Smooth muscle cell of the pulmonary artery (primary cell): Measurements from ENCODE around the gene CANT1. TPM values are rescaled to one million over a fixed set of nuclear protein-coding genes. Genes with fewer than 3 reads are reported as not detected.

Source experiments
- total RNA-seq: library from RNA; depleted of rRNA; stranded (reverse); fragments of >200 nt; gene quantifications from 2 replicates; pipeline ENCODE4 v1.2.3, GENCODE V29; 2014

CANT1 gene
- 74.3 and 74.7 TPM in 2 replicates for total RNA-seq

DNA sequence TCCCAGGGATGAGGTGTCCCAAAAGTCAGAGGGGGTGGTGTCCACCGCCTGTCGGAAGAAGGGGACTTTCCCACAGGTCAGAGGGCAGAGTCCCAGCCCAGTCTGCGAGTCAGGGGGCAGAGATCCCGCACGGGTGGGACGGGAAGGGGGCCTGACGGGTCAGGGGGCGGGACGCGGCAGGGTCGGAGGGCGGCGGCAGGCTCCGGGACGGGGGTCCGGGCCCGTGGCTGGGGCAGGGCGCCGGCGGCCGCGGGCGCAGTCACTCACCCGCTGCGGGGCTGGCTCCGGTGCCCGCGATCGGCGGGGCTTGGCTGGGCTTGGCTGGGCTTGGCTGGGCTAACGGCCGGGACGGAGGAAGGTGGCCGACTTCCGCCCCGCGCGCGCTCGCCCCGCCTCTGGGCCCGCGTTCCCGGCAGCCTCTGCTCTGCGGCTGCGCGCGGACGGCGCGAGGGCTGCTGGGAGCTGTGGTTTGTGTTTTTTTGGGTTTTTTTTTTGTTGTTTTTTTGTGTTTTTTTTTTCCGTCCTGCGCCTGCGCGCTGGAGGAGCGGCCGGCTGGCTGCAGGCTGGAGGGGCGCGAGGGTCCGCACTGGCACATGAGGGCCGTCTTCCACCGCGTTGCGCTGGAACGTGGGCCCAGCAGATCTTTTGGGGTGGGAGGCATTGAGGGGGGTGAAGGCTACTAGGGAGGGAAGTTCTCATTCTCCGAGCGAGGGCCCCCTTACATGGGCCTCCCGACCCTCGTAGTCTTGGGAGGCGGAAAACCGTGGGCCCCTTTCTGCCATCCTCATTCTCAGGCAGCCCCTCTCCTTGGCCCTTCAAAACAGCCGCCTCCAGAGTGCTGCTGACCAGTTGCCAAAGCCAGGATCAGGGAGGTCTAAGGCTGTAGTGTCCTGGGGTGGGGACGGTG, at the start of gene CANT1:
Gene CANT1 (minus strand): TSS at position 368 of the 907 bp plus-strand sequence. CDS start 12,142 bp downstream, outside the sequence.

DNA sequence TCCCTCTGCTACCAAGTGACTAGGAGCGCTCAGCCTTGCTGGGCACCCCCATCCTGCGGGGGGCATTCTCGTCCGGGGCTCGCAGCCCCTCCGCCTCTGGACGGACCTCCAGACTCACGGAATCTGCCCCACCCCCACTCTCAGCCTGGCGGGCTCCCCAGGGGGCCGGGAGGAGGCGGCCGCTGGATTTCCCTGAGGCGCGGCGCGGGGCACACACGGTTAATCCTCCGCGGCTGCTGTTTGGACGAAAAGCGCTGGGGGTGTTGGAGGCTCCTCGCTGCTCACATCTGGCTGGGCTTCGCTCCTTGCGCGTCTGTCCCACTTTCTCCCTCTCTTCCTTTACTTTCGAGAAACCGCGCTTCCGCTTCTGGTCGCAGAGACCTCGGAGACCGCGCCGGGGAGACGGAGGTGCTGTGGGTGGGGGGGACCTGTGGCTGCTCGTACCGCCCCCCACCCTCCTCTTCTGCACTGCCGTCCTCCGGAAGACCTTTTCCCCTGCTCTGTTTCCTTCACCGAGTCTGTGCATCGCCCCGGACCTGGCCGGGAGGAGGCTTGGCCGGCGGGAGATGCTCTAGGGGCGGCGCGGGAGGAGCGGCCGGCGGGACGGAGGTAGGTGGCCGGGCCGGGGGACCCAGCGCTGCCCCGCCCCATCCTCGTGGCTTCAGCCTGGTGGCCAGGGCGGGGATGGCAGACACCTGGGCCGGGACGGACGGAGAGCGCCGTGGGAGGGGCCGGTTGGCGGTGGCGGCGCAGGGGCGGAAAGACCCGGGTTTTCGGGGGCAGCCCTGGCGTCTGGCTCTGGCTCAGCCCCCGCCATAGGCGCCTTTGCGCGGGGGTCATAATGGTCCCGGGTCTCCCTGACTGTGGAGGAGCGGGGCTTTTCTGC, 14.6 kb upstream of the CANT1 start, which contains the start of gene C1QTNF1:
Gene C1QTNF1 (plus strand): TSS at position 284 of the 886 bp plus-strand sequence. CDS start 19,800 bp downstream, outside the sequence.

DNA sequence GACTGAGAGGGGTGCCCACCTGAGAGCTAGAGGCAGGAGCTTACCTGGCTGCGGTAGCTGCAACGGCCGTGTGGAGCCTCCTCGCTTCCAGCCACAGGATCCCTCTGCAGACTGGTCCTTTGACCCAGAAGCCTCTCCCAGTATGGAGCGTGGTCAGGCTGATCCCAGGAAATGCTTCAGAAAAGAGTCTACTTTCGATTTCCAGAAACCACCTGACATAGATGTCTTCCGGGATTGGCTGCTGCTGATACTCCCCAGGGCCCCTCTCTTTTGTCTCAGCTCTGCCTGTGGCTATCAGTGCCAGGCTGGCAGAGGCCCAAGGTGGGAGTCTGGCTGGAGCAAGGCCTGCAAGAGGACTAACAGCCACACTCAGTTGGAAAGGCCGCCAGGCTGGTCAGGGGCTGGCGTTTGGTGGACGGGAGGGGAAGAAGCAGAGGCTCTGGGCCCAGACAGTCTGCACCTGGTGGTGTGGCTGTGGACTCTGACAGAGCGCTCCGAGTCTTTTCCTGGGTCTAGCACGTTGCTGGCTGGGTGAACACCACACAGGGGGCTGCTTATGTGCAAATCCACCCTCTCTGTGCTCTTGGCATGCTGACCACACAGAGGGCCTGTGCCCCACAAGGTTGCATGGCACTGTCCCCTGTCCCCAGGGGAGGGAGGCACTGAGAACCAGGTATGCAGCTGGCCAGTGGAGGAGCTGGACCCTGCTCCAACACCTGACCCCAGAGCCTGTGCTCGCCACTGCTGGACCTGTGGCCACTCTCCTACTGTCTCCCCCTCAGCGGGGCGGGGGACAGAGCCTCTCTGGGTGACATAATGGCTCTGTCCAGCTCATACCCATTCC, 29.6 kb downstream of the CANT1 start, which contains the start of gene LGALS3BP:
Gene LGALS3BP (minus strand): TSS at position 144 of the 844 bp plus-strand sequence. CDS start 2,732 bp downstream, outside the sequence.

Other genes starting within 250 kb of the CANT1 start
- 6.7 and 9.8 TPM in 2 replicates for gene CYTH1, start 227.5 kb downstream of the CANT1 start, total RNA-seq
- 28.8 and 45.3 TPM in 2 replicates for gene USP36, start 168.9 kb downstream of the CANT1 start, total RNA-seq
- 2.2 and 3.1 TPM in 2 replicates for gene CEP295NL, start 106.6 kb downstream of the CANT1 start, total RNA-seq
- 212 and 283 TPM in 2 replicates for gene TIMP2, start 84.4 kb downstream of the CANT1 start, total RNA-seq
- gene LGALS3BP, start 29.8 kb downstream of the CANT1 start, total RNA-seq = 563 and 861 TPM in 2 replicates
- 84.0 and 195 TPM in 2 replicates for gene C1QTNF1, start 14.4 kb upstream of the CANT1 start, total RNA-seq
- 14.7 and 15.3 TPM in 2 replicates for gene ENGASE, start 65.1 kb upstream of the CANT1 start, total RNA-seq